ENCODE results near the gene RABGAP1L.
"Not testable (repeated sequence)": the region's sequence is repeated elsewhere in the genome, so short reads cannot be mapped to it uniquely, and the experiment has no call there.

Gene RABGAP1L

DNA sequence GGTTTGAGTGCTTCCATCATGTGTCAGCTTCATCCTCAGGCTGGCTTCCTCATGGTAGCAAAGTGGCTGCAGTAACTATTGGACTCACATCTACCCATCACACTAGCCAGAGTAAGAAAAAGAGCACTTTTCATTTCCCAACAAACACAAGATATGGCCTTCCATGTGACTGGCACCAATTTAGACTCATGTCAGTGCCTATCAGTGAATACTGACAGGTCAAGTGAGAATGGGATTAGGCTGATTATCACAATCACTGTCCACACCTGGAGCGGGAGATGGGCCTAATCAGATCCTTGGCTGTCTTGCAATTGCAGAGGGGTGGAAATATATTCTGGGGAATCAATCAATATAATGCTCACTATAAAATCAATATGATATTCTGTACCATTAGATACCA is 2.9 kb upstream of the RABGAP1L start:
- no peak for DNase-seq

DNA sequence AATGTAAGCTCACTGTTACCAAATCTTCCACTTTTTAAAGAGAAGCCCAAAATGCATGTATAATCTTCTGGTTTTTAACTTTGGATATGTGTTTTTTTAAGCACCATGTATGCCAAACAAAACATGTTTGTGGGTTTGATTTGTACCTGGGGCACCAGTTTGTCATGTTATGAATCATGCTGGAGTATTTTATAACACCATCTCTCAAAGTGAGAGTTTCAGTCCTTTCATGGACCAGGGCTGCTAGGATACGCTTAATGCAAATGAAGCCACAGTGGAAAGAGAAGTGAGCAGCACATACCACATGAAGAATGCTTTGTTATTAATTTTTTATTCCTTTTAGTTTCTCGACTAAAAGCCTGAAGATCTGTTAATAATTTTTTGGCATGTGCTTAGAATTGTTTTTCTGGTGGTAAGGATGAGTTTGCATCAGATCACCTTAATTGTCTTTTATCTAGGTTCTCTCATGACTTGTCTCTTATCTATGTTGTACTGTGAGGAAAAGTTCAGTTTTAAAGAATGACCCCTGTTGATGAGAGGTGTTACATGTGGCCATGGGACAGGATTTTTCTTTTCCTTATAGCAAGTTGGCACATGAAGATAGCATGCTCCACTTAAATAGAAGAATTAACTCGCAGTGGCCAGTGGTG is 2.0 kb upstream of the RABGAP1L start:
- no peak for DNase-seq

GRCh38 chr1:174158767-174159251 is 511 bp upstream of the RABGAP1L start:
- DNase-seq, result no peak

DNA sequence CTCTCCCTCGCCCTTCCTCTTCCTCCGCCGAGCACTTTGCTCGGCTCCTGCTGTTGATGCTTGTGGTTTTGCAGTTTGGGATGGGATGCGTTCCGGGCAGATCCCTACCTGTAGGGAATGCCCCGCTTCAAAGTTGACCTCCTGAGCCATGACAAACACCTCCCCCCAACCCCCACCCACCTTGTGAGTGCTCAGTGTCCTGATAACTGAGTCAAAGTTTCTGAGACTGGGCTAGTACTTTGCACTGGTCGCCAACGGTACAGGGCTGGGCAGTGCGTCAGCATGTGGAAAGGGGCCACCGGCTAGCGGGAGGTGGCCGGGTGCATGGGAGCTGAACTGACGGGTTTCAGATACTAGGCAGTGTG is 771 bp downstream of the RABGAP1L start:
- no peak for DNase-seq

- DNase-seq, result no peak
Measured at GRCh38 chr1:174160603-174161002, 1.3 kb downstream of the RABGAP1L start.

- DNase-seq, result no peak
Measured at GRCh38 chr1:174161813-174162212, 2.5 kb downstream of the RABGAP1L start.

GRCh38 chr1:174164826-174165225 is 5.5 kb downstream of the RABGAP1L start:
- DNase-seq, result no peak

DNA sequence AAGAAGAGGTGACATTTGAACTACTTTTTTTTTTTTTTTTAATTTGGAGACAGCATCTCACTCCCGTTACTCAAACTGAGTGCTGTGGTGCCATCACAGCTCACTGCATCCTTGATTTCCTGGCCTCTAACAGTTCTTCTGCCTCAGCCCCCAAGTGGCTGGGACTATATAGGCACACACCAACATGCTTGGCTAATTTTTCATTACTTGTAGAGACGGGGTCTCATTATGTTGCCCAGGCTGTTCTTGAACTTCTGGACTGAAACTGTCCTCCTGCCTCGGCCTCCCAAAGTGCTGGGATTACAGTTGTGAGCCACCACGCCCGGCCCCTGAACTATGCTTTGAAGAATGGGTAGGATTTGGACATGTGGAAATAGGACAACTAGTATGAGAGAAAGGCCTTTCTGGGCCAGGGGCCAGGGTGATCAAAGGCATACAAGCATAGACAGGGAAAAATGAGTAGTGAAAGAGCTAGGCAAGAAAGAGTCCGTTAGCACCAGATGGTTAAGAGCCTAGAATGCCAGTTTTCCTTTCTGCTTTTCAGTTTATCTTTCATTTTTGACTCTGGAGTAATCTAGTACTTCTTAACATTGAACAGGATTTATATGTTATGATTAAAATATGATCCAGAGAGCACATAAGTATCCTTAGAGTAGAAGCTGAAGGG is 6.3 kb downstream of the RABGAP1L start:
- no peak for DNase-seq

DNA sequence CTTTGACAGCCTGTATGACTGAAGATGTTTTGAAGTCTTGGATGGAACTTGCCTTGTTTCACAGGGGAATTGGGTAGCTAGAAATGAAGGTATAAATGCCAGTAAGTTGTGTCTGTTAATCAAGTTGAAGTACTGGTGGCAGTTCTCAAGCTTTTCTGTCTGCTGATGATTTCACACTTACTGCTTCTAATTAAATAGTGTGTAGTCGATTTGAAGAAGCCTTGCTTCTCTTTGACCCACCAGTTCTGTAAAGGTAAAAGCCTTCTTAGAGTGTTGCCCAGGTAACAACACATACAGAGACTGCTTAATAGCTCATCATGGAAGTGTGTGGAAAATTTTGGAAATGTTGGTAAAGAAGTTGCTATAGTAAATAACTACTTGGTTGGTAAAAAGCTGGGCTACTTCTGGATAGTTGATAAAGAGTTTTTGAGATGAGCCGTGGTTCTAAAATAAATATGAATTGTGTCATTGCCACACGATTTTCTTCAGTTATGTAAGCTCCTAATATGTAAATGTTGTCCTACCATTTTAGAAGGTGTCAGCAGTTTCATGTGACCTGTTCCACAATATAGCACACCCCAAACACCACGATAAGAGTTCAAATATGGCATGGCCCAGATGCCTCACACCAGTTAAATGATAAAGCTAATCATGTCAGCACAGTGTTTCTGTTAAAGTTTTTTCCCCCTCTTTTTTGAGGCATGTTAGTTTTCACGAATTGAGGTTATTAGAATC is 7.4 kb downstream of the RABGAP1L start:
- DNase-seq, result no peak

GRCh38 chr1:174167265-174167803 is 8.0 kb downstream of the RABGAP1L start:
- no peak for DNase-seq

DNA sequence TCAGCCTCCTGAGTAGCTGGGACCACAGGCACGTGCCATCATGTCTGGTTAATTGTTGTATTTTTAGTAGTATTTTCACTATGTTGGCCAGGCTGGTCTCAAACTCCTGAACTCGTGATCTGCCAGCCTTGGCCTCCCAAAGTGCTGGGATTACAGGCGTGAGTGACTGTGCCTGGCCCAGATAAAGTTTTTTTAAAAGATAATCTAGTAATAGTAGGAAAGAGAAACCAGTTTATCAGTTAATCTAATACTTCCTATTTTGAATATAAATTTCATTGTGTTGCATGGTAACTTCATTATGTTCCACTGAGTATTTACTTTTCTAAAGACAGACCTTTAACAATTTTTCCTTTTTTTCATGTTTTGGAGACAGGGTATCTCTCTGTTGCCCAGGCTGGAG is 10.0 kb downstream of the RABGAP1L start:
- no peak for DNase-seq

DNA sequence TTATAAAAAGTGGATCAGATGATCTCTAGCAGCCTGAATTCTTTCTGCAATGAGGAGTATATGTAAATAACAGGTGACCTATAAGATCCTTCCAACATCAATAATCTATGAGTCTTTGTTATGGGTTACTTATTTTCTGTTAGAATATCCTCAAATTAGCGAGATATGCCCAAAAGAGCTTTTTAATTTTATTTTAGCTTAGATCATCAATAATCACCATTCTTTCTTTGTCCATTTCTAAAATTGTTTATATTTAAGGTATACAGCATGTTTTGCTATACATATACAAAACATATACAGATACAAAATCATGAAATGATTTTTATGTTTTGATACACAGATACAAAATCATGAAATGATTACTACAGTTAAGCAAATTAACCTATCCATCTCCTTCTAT is 11.8 kb downstream of the RABGAP1L start:
- DNase-seq, result no peak

GRCh38 chr1:174174461-174175329 is 15.4 kb downstream of the RABGAP1L start:
- DNase-seq, result no peak

- DNase-seq, result not testable (repeated sequence)
Measured at GRCh38 chr1:174178459-174178858, 19.1 kb downstream of the RABGAP1L start.

- DNase-seq, result no peak
Measured at GRCh38 chr1:174189428-174190062, 30.2 kb downstream of the RABGAP1L start.

- DNase-seq, result no peak
Measured at GRCh38 chr1:174190691-174191199, 31.4 kb downstream of the RABGAP1L start.

- no peak for DNase-seq
Measured at GRCh38 chr1:174191349-174191862, 32.1 kb downstream of the RABGAP1L start.

DNA sequence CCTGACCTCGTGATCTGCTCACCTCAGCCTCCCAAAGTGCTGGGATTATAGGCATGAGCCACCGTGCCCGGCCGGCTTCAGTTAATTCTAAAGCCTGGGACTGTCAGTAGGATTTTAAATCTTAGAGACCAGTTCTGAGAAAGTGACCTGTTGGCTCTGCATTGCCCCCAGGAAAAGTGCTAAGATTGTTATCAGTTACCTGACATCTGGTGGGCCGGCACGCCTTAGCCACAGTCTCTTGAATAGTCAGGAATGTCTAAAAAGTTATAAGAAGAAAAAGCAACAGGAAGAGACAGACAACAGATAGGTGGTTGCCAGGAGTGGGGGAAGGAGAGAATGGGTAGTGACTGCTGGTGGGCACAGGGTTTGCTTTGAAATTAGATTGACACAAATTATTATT is 35.1 kb downstream of the RABGAP1L start:
- DNase-seq, result no peak

- DNase-seq, result no peak
Measured at GRCh38 chr1:174197088-174197487, 37.8 kb downstream of the RABGAP1L start.

DNA sequence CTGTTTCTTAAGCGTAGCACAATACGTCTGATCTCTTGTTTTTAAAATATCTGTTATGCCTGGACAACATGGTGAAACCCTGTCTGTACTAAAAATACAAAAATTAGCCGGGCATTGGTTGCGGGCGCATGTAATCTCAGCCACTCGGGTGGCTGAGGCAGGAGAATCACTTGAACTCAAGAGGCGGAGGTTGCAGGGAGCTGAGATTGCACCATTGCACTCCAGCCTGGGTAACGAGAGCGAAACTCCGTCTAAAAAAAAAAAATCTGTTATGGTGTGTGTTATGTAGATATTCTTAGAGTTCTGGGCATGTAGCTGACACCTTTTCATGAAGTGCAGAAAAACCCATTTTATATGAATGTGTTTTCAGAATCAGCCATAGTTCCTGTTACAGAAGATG is 38.2 kb downstream of the RABGAP1L start:
- no peak for DNase-seq

DNA sequence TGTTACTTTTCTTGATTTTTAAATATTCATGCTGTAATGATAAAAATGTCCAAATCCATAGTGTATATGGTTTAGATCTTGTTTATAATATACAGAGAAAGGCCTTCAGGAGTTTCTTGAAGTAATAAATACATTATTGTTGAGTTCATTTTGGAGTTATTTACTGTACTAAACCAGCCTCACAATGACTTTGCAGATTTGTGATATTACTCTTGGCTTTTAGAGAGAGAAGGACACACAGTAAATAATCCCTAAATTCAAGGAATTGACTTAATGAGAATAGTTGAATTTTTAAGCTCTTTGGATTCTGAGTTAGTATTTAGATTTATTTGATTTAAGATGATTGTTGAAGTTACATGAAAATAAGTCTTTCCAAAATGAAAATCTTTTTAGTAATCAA is 38.9 kb downstream of the RABGAP1L start:
- DNase-seq, result no peak

GRCh38 chr1:174200746-174201145 is 41.4 kb downstream of the RABGAP1L start:
- DNase-seq, result no peak

Data from CD4-positive, alpha-beta T cell treated with Interleukin-15 for 1 hour (primary cell).